BE2C (cell line): ENCODE measurements around the gene AIF1.

Experiments
- DNase-seq: peaks from one replicate; pipeline ENCODE4 v3.0.0-alpha.2; 2020
- H3K27me3 ChIP-seq: fragments of 250-450 bp; sonication (Bioruptor Pico); 2 replicates; pipeline ENCODE4 v1.5.1; 2020; ENCODE audit warnings: mild to moderate bottlenecking
- H3K36me3 ChIP-seq: fragments of 250-450 bp; sonication (Bioruptor Pico); 2 replicates; pipeline ENCODE4 v1.5.1; 2020; ENCODE audit warnings: mild to moderate bottlenecking
- H3K4me1 ChIP-seq: fragments of 250-450 bp; sonication (Bioruptor Pico); 2 replicates; pipeline ENCODE4 v1.5.1; 2020
- H3K4me3 ChIP-seq: 2 replicates; pipeline ENCODE4 v1.5.1; 2011; ENCODE audit warnings: low read depth, low read length
- H3K9me3 ChIP-seq: fragments of 250-450 bp; sonication (Bioruptor Pico); 2 replicates; pipeline ENCODE4 v1.5.1; 2020
- TF ChIP-seq, protein P1 (sequence below): IDR thresholded peaks from 2 replicates; pipeline ENCODE4 v1.5.1; 2012; ENCODE audit warnings: mild to moderate bottlenecking, low read depth, low read length

AIF1 gene

GRCh38 chr6:31663961-31664789 lies 49.1 kb downstream of the AIF1 start:
- Histone ChIP-seq H3K4me1 (no peaks in the 10 kb centered on the region), H3K9me3 (no peaks in the 10 kb centered on the region), H3K4me3 (peak overlapping the region; percentile 87), H3K27me3 (no peaks in the 10 kb centered on the region), H3K36me3 (peaks cover 33% of the 10 kb centered on the region)
- DNase-seq = peak; percentile 63
- TF ChIP-seq, protein P1, sequence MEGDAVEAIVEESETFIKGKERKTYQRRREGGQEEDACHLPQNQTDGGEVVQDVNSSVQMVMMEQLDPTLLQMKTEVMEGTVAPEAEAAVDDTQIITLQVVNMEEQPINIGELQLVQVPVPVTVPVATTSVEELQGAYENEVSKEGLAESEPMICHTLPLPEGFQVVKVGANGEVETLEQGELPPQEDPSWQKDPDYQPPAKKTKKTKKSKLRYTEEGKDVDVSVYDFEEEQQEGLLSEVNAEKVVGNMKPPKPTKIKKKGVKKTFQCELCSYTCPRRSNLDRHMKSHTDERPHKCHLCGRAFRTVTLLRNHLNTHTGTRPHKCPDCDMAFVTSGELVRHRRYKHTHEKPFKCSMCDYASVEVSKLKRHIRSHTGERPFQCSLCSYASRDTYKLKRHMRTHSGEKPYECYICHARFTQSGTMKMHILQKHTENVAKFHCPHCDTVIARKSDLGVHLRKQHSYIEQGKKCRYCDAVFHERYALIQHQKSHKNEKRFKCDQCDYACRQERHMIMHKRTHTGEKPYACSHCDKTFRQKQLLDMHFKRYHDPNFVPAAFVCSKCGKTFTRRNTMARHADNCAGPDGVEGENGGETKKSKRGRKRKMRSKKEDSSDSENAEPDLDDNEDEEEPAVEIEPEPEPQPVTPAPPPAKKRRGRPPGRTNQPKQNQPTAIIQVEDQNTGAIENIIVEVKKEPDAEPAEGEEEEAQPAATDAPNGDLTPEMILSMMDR = no peak

GRCh38 chr6:31664790-31665500 lies 49.9 kb downstream of the AIF1 start, which contains the start of gene GPANK1:
Gene GPANK1 (minus strand): TSS chr6:31664997. CDS start chr6:31664478, 519 bp downstream.
- TF ChIP-seq, protein P1 = no peak
- no peaks in the 10 kb centered on the region for H3K9me3 ChIP-seq
- H3K4me1 ChIP-seq = no peaks in the 10 kb centered on the region
- peak within 1 kb of the TSS; percentile 87 for H3K4me3 ChIP-seq
- peaks cover 38% of the 10 kb centered on the region for H3K36me3 ChIP-seq
- H3K27me3 ChIP-seq = no peaks in the 10 kb centered on the region
- peak; percentile 87 for DNase-seq

GRCh38 chr6:31665501-31666336 lies 50.7 kb downstream of the AIF1 start, which contains the start of gene CSNK2B:
Gene CSNK2B (plus strand): TSS chr6:31666080. CDS start chr6:31666832, 752 bp downstream.
- TF ChIP-seq, protein P1 = 0 out of 2 replicates have a peak, but pooled peaks have one; percentile 5
- DNase-seq = peak; percentile 98
- Histone ChIP-seq H3K27me3 (no peaks in the 10 kb centered on the region), H3K4me1 (no peaks in the 10 kb centered on the region), H3K9me3 (no peaks in the 10 kb centered on the region), H3K36me3 (peaks cover 44% of the 10 kb centered on the region), H3K4me3 (peak within 1 kb of the TSS; percentile 87)

DNA sequence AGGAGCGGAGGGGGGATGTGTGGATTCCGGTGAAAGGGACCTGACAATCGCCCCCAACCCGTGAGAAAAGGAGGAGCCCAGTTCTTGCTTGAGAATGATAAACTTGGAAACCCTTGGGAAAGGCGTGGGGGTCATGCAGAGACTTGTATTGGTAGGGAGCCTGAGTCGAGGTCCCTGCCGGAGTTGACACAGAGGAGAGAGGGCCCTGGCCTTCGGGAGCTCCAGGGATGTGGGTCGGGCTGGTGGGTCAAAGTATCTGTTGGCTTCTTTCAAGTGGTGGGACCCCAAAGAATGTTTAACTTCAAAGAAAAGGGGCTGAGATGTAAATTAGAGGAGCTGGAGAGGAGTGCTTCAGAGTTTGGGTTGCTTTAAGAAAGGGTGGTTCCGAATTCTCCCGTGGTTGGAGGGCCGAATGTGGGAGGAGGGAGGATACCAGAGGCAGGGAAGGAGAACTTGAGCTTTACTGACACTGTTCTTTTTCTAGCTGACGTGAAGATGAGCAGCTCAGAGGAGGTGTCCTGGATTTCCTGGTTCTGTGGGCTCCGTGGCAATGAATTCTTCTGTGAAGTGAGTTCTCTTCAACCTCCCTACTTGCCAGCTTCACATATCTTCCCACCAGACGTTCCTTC lies 51.4 kb downstream of the AIF1 start:
- DNase-seq = no peak
- H3K9me3 ChIP-seq = no peaks in the 10 kb centered on the region
- peak overlapping the region; percentile 87 for H3K4me3 ChIP-seq
- H3K36me3 ChIP-seq = peaks cover 52% of the 10 kb centered on the region
- TF ChIP-seq, protein P1 = no peak
- no peaks in the 10 kb centered on the region for H3K4me1 ChIP-seq
- no peaks in the 10 kb centered on the region for H3K27me3 ChIP-seq
